ENCODE measurements around the gene C2orf49.

DNA sequence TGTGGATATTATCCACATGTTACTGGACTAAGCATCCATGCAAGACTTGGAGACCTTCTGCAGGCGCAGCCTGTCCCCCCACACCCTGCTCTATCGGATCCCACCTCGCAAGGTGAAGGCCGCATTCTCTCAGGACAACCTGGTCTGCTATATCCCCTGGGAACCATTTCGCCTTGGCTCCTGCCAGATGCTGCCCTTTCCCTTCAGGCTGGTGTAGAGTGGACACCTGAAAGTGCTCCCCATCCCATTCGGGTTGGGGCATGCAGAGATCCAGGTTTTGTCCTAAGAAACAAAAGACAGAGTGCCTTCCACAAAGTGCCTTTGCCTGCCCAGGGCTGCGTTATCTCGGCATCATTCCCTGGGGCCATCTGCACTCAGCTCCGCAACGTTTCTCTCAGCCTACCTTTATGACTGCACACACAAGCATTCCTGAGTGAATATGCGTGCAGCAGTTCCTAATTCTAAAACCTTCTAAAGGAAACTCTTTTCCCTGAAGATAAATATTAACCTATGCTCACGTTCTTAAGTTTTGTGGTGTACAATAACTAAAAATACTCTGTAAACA lies 41.0 kb downstream of the C2orf49 start:
- TF ChIP-seq, protein P1, sequence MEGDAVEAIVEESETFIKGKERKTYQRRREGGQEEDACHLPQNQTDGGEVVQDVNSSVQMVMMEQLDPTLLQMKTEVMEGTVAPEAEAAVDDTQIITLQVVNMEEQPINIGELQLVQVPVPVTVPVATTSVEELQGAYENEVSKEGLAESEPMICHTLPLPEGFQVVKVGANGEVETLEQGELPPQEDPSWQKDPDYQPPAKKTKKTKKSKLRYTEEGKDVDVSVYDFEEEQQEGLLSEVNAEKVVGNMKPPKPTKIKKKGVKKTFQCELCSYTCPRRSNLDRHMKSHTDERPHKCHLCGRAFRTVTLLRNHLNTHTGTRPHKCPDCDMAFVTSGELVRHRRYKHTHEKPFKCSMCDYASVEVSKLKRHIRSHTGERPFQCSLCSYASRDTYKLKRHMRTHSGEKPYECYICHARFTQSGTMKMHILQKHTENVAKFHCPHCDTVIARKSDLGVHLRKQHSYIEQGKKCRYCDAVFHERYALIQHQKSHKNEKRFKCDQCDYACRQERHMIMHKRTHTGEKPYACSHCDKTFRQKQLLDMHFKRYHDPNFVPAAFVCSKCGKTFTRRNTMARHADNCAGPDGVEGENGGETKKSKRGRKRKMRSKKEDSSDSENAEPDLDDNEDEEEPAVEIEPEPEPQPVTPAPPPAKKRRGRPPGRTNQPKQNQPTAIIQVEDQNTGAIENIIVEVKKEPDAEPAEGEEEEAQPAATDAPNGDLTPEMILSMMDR (IDR thresholded peaks at IDR 0.05; ENCODE audit: low read depth, low read length) = no peak
- TF ChIP-seq EZH2phosphoT487 (IDR thresholded peaks at IDR 0.05; ENCODE audit: low read depth) = no peak
